ENCODE data around the gene BOD1L2.

The BOD1L2 gene

DNA sequence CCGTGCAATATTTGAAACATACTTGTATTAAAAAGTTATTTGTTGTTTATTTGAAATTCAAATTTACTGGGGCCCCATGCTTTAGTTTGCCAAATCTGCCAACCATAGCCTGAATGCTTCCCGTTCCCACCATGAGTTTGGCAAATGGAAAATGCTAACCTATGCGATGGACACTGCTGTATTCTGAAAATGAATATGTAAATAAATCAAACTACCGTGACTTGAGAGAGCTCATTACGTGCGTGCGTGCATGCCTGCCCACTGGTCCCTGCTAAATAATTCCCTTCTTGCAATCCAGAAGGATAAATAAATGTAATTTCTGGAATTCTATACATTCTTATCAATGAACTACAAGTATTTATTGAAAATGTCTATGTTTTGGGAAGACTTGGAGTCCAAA is 3.2 kb downstream of the BOD1L2 start:
- no peak overlapping the region for H3K4me3 ChIP-seq (ENCODE audit: low read depth, low read length)
- TF ChIP-seq, protein P1, sequence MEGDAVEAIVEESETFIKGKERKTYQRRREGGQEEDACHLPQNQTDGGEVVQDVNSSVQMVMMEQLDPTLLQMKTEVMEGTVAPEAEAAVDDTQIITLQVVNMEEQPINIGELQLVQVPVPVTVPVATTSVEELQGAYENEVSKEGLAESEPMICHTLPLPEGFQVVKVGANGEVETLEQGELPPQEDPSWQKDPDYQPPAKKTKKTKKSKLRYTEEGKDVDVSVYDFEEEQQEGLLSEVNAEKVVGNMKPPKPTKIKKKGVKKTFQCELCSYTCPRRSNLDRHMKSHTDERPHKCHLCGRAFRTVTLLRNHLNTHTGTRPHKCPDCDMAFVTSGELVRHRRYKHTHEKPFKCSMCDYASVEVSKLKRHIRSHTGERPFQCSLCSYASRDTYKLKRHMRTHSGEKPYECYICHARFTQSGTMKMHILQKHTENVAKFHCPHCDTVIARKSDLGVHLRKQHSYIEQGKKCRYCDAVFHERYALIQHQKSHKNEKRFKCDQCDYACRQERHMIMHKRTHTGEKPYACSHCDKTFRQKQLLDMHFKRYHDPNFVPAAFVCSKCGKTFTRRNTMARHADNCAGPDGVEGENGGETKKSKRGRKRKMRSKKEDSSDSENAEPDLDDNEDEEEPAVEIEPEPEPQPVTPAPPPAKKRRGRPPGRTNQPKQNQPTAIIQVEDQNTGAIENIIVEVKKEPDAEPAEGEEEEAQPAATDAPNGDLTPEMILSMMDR (IDR thresholded peaks at IDR 0.05; ENCODE audit: low read depth, low read length): no peak

DNA sequence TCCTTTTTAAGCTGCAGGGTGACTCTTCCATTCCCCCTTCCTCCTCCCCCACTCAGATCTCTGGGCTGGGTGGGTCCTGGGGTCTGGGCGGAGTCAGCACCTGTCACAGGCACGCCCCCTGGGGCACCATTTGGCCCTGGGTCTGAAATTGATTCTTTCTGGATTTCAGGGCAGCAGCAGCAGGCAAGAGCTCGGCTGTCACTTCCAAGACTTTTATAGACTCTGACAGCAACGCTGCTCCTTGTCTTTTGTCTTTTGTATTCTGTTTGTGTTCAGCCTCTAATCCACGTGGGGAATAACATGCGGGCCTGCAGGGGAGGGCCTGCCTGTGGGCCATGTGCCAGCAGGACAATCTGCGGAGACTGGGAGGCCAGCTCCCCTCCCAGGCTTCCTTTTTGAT is 3.9 kb downstream of the BOD1L2 start:
- H3K4me3 ChIP-seq (ENCODE audit: low read depth, low read length): no peak overlapping the region
- TF ChIP-seq, protein P1 (IDR thresholded peaks at IDR 0.05; ENCODE audit: low read depth, low read length): no peak

DNA sequence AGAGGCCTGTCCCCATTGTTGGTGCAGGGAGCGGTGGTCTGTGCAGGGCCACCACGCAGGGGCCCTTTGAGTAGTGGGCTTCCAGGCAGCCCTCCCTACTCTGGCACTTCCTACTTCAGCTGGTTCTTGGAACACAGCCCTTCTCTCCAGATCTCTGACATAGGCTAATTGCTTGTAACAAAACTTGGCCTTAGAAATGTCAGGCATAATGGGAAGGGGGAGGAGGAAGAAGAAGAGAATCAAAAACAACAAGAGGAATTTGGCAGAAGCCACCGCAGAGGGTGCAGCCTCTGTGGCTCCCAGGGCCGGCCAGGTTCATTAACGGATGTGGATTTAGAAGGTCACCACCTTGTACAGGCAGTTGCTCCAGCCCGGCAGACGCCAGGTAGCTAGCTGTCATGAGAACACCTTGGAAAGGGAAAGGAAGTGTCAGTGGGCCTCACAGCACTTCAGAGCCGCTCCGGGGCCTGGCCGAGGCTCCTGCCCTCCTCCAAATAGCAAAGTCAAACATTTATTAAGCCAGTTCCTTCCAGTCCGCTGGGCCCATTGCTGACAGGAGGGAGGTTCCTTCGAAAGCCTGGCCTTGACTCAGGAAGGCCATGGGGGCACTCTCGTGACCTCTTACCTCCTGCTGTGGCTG is 7.4 kb downstream of the BOD1L2 start:
- TF ChIP-seq, protein P1 (IDR thresholded peaks at IDR 0.05; ENCODE audit: low read depth, low read length): no peak
- no peak overlapping the region for H3K4me3 ChIP-seq (ENCODE audit: low read depth, low read length)

DNA sequence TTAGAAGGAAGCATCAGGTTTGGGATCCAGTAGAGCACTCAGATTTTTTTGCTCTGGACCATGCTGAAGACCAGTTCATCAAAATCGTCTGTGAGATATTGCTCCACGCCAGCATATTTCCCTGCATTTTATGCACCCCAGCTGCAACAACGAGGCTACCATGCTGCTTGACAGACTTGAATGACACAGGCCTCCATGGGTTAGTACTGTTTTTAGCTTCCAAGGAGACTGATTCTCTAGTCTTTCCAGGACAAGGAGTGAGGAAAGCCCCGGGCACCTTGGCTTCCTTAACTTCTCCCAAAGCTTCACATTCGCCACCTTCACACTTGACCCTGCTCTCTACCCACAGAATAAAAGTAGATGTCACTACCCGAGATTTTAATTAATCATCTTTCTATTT is 17.5 kb downstream of the BOD1L2 start:
- TF ChIP-seq, protein P1 (IDR thresholded peaks at IDR 0.05; ENCODE audit: low read depth, low read length): no peak
- H3K4me3 ChIP-seq (ENCODE audit: low read depth, low read length): no peak overlapping the region

DNA sequence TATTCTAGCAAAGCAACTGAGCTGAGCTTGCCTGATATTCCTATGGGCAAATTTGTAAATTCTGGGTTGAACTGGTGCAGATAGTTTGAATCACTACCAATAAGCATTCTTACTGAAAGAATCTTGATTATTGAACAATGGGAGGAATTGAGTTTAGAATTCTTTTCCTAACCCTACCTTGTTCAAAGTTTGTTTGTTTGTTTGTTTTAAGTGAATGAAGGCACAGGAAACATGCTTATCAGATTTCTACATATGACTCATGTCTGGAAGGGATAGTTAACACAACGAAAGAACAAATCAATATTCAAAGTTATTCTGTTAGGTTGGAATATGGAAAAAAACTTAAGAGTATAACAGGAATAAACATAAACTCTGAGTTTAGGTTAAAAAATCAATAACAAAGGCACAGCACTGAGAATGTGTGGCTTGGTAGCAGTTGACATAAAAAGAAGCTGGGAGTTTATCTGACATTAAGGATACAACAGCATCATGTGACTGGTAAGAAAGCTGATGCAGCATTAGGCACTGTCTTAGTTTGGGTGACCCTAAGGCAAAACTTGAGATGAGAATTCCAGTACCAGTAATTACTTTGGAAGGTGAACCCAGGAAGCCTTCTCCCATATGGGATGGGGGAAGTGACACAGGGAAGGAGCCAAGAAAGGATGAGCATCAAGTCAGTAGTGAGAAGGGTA is 20.9 kb downstream of the BOD1L2 start:
- no peak overlapping the region for H3K4me3 ChIP-seq (ENCODE audit: low read depth, low read length)
- TF ChIP-seq, protein P1 (IDR thresholded peaks at IDR 0.05; ENCODE audit: low read depth, low read length): no peak

DNA sequence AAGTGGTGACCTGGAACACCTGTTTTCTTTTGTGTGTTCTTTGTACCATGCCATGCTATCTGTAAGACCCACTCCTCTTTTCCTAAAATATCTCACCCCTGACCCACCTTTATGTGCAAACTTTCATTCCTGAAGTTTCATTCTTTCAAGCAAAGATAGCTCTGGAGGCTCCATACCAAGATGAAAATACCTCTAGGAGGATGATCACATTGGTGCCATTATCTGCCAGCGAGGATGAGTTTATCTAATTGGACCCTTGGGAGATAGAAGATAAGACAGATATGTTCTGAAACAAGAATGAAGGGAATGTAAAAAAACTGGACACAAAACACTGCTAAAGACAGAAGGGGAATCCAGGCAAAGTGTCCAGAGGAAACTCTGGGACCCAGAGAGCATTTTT is 24.1 kb downstream of the BOD1L2 start:
- no peak overlapping the region for H3K4me3 ChIP-seq (ENCODE audit: low read depth, low read length)
- TF ChIP-seq, protein P1 (IDR thresholded peaks at IDR 0.05; ENCODE audit: low read depth, low read length): no peak

DNA sequence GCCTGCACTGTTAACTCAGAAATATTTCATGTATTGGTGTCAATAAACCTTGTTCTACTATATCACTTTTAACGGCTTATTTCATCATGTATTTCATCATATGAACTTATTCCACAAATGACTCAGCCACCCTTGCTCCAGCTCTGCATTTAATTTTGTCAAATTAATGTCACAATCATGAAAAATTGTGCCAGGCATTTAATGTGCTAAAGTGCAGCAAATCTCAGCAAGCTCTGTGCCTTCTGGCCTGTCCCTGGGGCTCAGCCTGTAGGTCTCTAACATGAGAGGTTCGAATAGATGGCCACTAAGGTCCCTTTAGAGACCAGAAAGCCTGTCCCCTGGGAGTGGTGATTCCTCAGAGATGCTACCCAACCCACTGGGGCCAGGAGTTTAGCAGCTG is 28.6 kb downstream of the BOD1L2 start:
- no peak overlapping the region for H3K4me3 ChIP-seq (ENCODE audit: low read depth, low read length)
- TF ChIP-seq, protein P1 (IDR thresholded peaks at IDR 0.05; ENCODE audit: low read depth, low read length): no peak

Measured in WI38 (cell line).